Endothelial cell (in vitro differentiated cells): ENCODE results near the gene UGT1A8. TPM values are rescaled to one million over a fixed set of nuclear protein-coding genes. Genes with fewer than 3 reads are reported as not detected.

Experiments used
- DNase-seq: peaks from one replicate; pipeline ENCODE4 v3.0.0; 2021; ENCODE audit warnings: low spot score
- H3K27ac Mint-ChIP-seq: one replicate; pipeline ENCODE4 v1.8.0; 2021; ENCODE audit warnings: mixed read lengths, inconsistent platforms; ENCODE audit not compliant: unreplicated experiment
- H3K27me3 Mint-ChIP-seq: one replicate; pipeline ENCODE4 v1.8.0; 2021; ENCODE audit warnings: mild to moderate bottlenecking, moderate library complexity, mixed read lengths, inconsistent platforms; ENCODE audit not compliant: unreplicated experiment
- H3K36me3 Mint-ChIP-seq: one replicate; pipeline ENCODE4 v1.8.0; 2021; ENCODE audit warnings: mild to moderate bottlenecking, low read depth, mixed read lengths, inconsistent platforms; ENCODE audit not compliant: unreplicated experiment
- H3K4me1 Mint-ChIP-seq: one replicate; pipeline ENCODE4 v1.8.0; 2021; ENCODE audit warnings: mild to moderate bottlenecking, mixed read lengths, inconsistent platforms; ENCODE audit not compliant: unreplicated experiment
- H3K4me3 Mint-ChIP-seq: one replicate; pipeline ENCODE4 v1.8.0; 2021; ENCODE audit warnings: mild to moderate bottlenecking, mixed read lengths, inconsistent platforms; ENCODE audit not compliant: unreplicated experiment
- H3K9me3 Mint-ChIP-seq: one replicate; pipeline ENCODE4 v1.8.0; 2021; ENCODE audit warnings: mixed read lengths, inconsistent platforms; ENCODE audit not compliant: unreplicated experiment
- CTCF ChIP-seq: fragments of 200-600 bp; sonication (generic); IDR thresholded peaks from one replicate; pipeline ENCODE4 v1.5.0; 2021; ENCODE audit warnings: antibody characterized with exemption; ENCODE audit not compliant: unreplicated experiment
- total RNA-seq: library from RNA; stranded (reverse); fragmentation: NEBNext Ultra II Directional; extraction: Animal tissue kit (Norgen Biotek cat#: 25700); gene quantifications from one replicate; pipeline ENCODE4 v1.2.1, GENCODE V29; 2021; ENCODE audit not compliant: unreplicated experiment

The UGT1A8 gene
- total RNA-seq, 1 donor from 2014 or later = not detected

- H3K27ac Mint-ChIP-seq = no peak overlapping the region
- no peak overlapping the region for H3K4me3 Mint-ChIP-seq
- peaks cover 3% of the 10 kb centered on the region for H3K4me1 Mint-ChIP-seq
- no peak for TF ChIP-seq CTCF
- H3K9me3 Mint-ChIP-seq = no peaks in the 10 kb centered on the region
- H3K27me3 Mint-ChIP-seq = peaks cover 4% of the 10 kb centered on the region
- no peaks in the 10 kb centered on the region for H3K36me3 Mint-ChIP-seq
- DNase-seq = no peak
Observed at GRCh38 chr2:233817361-233817911, 200.0 kb downstream of the UGT1A8 start.

DNA sequence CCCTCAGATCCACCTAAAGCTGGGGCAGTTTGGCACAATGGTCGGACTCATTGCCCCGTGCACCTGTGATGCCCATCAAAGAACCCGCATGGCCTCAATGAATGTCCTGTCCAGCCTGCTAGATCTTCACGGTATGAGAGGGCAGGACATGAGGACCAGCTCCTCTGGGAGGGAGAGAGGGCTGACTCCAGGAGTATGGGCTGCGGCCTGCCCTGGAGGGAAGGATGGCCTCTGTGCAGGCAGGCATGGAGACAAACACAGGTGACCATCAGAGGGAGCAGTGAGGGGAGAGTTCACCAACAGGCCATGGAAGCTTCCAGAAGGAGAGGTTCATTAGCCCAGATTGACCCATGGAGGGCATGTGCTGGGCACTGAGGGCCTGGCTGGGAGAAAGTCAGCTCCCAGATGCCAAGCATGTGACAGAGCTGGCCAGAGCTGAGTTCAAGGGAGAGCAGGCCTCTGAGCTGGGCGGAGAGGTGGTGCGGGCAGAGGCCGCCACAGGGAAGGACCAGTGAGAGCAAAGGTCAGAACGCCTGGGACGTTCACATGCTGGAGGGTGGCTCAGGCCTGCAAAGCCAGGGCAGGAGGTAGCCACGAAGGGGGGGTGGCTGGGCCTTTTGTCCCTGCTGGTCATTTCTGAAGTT lies 200.7 kb downstream of the UGT1A8 start:
- Mint-ChIP-seq H3K27me3 (peaks cover 4% of the 10 kb centered on the region), H3K9me3 (no peaks in the 10 kb centered on the region), H3K4me1 (peaks cover 3% of the 10 kb centered on the region), H3K4me3 (no peak overlapping the region), H3K27ac (peak overlapping the region; percentile 18), H3K36me3 (no peaks in the 10 kb centered on the region)
- no peak for DNase-seq
- TF ChIP-seq CTCF = no peak

DNA sequence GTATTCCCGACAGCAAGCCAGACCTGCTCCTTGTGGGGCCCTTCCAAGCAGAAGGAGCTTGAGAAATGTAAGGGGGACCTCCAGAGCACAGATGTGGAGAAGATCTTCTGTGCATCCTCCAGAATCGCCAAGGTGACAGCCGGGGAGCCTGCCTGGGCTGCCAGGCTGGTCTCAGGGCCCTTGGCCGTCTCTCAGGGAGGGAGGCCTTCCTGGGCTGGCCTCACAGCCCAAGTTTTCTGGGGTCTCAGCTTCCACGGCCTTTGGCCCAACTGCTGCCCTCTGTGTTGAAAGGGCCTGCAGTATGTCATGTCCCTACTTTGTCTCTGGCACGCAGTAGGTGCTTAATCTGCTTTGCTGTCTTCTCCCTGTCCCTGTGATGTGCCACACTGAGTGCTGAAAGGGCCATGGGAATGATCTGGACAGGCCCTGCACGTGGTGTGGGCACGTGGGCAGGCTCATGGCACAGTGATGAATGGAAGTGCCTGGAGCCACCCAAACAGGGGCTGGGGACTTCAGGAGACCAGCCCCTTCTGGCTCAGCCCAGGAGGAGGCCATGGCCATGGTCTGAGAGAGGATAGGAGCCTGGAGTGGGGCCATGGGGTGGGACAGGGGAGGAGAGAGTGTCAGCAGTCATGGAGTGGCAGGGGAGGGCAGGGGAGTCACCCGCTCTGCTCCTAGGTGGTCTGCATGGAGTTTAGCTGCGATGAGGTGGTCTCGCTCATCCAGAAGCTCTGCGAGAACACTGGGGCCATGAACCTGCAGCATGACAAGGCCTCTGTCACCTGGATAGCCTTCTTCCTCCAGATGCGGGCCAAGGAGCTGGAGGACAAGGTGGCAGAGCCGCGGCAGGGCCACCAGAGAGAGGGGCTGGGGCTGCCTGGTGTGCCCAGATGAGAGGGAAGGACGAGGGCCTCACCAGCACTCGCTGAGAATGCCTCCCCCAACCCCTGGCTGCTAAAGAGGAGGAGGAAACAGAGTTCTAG lies 201.5 kb downstream of the UGT1A8 start:
- Mint-ChIP-seq H3K9me3 (no peaks in the 10 kb centered on the region), H3K27ac (no peak overlapping the region), H3K4me1 (peaks cover 3% of the 10 kb centered on the region), H3K36me3 (no peaks in the 10 kb centered on the region), H3K27me3 (peaks cover 4% of the 10 kb centered on the region), H3K4me3 (no peak overlapping the region)
- TF ChIP-seq CTCF = no peak
- DNase-seq = no peak

DNA sequence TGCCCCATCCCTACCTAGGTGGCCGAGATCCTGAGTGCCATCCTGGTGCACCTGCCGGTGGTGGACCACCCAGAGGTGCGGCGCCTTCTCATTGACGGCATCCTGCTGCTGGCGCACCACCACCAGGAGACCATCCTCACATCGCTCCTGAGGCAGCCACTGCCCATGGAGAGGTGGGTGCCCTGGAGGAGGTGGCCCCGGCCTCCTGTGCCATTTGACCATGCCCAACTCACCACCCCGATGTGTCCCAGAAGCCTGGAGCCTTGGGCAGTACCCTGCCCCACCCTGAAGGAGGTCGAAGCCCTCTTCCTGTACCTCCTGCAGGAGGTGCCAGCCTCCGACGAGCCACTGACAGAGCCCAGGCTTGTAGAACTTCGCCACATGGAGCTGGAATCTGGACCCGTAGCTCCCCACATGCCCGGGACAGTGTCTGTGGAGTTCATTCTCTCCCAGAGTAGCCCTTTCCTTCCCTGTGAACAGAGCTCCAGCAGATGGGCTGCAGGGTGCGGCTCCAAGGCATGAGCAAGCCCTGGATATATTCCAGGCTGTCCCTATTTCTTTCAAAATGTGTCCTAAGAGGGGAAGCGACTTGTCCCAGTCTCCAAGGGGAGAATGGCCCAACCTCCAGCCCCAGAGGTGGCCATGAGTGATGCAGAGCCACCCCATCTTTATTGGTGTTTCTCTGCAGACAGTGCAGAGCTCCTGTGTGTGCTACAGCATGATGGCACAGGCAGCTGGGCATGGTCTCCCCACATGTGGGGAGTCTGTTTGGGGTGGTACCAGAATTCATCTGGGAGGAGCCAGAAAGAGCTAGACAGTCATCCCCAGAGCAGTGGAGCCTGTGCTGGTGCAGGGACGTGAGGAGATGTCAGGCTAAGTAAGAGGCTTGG lies 202.7 kb downstream of the UGT1A8 start:
- no peak overlapping the region for H3K27ac Mint-ChIP-seq

More for the DNA sequence above, 202.7 kb downstream of the UGT1A8 start:
- no peak for DNase-seq
- Mint-ChIP-seq H3K9me3 (no peaks in the 10 kb centered on the region), H3K4me3 (no peak overlapping the region), H3K27me3 (peaks cover 4% of the 10 kb centered on the region), H3K36me3 (no peaks in the 10 kb centered on the region), H3K4me1 (peaks cover 3% of the 10 kb centered on the region)
- TF ChIP-seq CTCF = no peak
